T follicular helper cell (primary cell): ENCODE measurements around the gene PRXL2B.
"Not testable (repeated sequence)": the region's sequence is repeated elsewhere in the genome, so short reads cannot be mapped to it uniquely, and the experiment has no call there.

Experiments used
- DNase-seq: peaks from one replicate; pipeline ENCODE4 v3.0.0-alpha.2; 2020; ENCODE audit warnings: low read depth
- total RNA-seq, 2 experiments: gene quantifications; one replicate each; lab custom pipeline; 2026; lab: John Stamatoyannopoulos, UW

The PRXL2B gene
- total RNA-seq: 16.0 to 19.6 reads per million in 2 experiments

- DNase-seq: peak; percentile 95
Observed at GRCh38 chr1:2586154-2587070, at the start of gene PRXL2B. Gene PRXL2B (plus strand): TSS chr1:2586777. CDS start chr1:2586886, 109 bp downstream.

- no peak for DNase-seq
Observed at GRCh38 chr1:2537784-2538115, 48.8 kb upstream of the PRXL2B start.

GRCh38 chr1:2538376-2538775, 48.2 kb upstream of the PRXL2B start:
- DNase-seq: no peak

- DNase-seq: no peak
Observed at GRCh38 chr1:2538872-2539271, 47.7 kb upstream of the PRXL2B start.

- DNase-seq: no peak
Observed at GRCh38 chr1:2539312-2539907, 47.2 kb upstream of the PRXL2B start.

- DNase-seq: no peak
Observed at GRCh38 chr1:2540816-2541492, 45.6 kb upstream of the PRXL2B start.

GRCh38 chr1:2541619-2542245, 44.8 kb upstream of the PRXL2B start:
- DNase-seq: no peak

GRCh38 chr1:2542246-2542915, 44.2 kb upstream of the PRXL2B start:
- DNase-seq: no peak

- peak; percentile 43 for DNase-seq
Observed at GRCh38 chr1:2543543-2544092, 43.0 kb upstream of the PRXL2B start.

GRCh38 chr1:2544093-2544874, 42.3 kb upstream of the PRXL2B start:
- no peak for DNase-seq

- DNase-seq: no peak
Observed at GRCh38 chr1:2544875-2545640, 41.5 kb upstream of the PRXL2B start.

- DNase-seq: peak; percentile 83
Observed at GRCh38 chr1:2545754-2546514, 40.6 kb upstream of the PRXL2B start.

GRCh38 chr1:2546515-2547209, 39.9 kb upstream of the PRXL2B start:
- peak; percentile 81 for DNase-seq

- no peak for DNase-seq
Observed at GRCh38 chr1:2547210-2548067, 39.1 kb upstream of the PRXL2B start.

- peak; percentile 64 for DNase-seq
Observed at GRCh38 chr1:2548068-2548589, 38.4 kb upstream of the PRXL2B start.

- not testable (repeated sequence) for DNase-seq
Observed at GRCh38 chr1:2549367-2550029, 37.1 kb upstream of the PRXL2B start.
